HG03064 (cell line): ENCODE measurements around the gene FLYWCH2.
"Not testable (repeated sequence)": the region's sequence is repeated elsewhere in the genome, so short reads cannot be mapped to it uniquely, and the experiment has no call there.

ENCODE experiments used
- ATAC-seq: cut with Tn5 transposase; IDR thresholded peaks from one replicate; pipeline ENCODE4 v1.9.1; 2021; ENCODE audit warnings: low read depth; ENCODE audit not compliant: unreplicated experiment

Gene FLYWCH2

GRCh38 chr16:2911638-2912329 lies 28.8 kb downstream of the FLYWCH2 start, which contains the start of gene FLYWCH1:
Gene FLYWCH1, plus strand, starts transcription at chr16:2911931. Its CDS starts 17,755 bp downstream, at chr16:2929686.
- peak; percentile 94 for ATAC-seq

GRCh38 chr16:2912330-2913199 lies 29.6 kb downstream of the FLYWCH2 start:
- ATAC-seq = no peak

GRCh38 chr16:2913603-2914002 lies 30.6 kb downstream of the FLYWCH2 start:
- ATAC-seq = no peak

- ATAC-seq = no peak
Observed at GRCh38 chr16:2914233-2914632, 31.2 kb downstream of the FLYWCH2 start.

GRCh38 chr16:2915196-2915929 lies 32.3 kb downstream of the FLYWCH2 start:
- no peak for ATAC-seq

- no peak for ATAC-seq
Observed at GRCh38 chr16:2919511-2920255, 36.7 kb downstream of the FLYWCH2 start.

- ATAC-seq = no peak
Observed at GRCh38 chr16:2923481-2923880, 40.5 kb downstream of the FLYWCH2 start.

GRCh38 chr16:2924901-2925755 lies 42.1 kb downstream of the FLYWCH2 start:
- no peak for ATAC-seq

- no peak for ATAC-seq
Observed at GRCh38 chr16:2925951-2926649, 43.1 kb downstream of the FLYWCH2 start.

- ATAC-seq = no peak
Observed at GRCh38 chr16:2926650-2926999, 43.6 kb downstream of the FLYWCH2 start.

GRCh38 chr16:2927010-2927646 lies 44.1 kb downstream of the FLYWCH2 start:
- ATAC-seq = no peak

- ATAC-seq = not testable (repeated sequence)
Observed at GRCh38 chr16:2928151-2928550, 45.1 kb downstream of the FLYWCH2 start.

GRCh38 chr16:2928796-2929195 lies 45.8 kb downstream of the FLYWCH2 start:
- ATAC-seq = no peak

GRCh38 chr16:2929693-2930092 lies 46.7 kb downstream of the FLYWCH2 start:
- ATAC-seq = no peak

- no peak for ATAC-seq
Observed at GRCh38 chr16:2930236-2930635, 47.2 kb downstream of the FLYWCH2 start.

- not testable (repeated sequence) for ATAC-seq
Observed at GRCh38 chr16:2931231-2931914, 48.4 kb downstream of the FLYWCH2 start.

- ATAC-seq = no peak
Observed at GRCh38 chr16:2933136-2933535, 50.1 kb downstream of the FLYWCH2 start.

- ATAC-seq = no peak
Observed at GRCh38 chr16:2933701-2934100, 50.7 kb downstream of the FLYWCH2 start.
